HG02623 (cell line): ENCODE results near the gene THEMIS.
"Not testable (repeated sequence)": the region's sequence is repeated elsewhere in the genome, so short reads cannot be mapped to it uniquely, and the experiment has no call there.

Experiments
- ATAC-seq: cut with Tn5 transposase; IDR thresholded peaks from one replicate; pipeline ENCODE4 v1.9.1; 2021; ENCODE audit warnings: moderate library complexity; ENCODE audit not compliant: unreplicated experiment

Gene THEMIS

DNA sequence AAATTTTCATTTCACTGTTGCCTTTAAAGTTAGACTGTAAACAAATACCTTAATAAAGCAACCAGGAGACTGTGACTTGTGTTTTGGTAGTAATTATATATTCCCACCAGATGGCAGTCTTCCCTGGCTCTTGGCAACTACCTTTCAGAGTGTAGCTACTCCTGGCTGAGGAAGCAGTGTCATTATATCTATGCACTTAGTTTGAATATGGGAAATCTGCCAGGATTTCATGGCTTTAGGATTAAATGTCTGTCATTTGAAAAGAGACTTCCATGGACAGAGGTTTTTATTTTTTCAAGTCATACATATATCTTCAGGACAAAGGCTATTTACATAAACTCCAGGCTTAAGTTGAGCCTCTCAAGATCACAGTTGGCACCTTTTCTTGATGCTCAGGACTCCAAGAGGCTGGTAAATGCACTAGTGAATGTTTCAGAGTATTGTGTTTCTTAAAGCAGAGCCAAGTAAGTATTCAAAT, 163.8 kb downstream of the THEMIS start:
- peak; percentile 96 for ATAC-seq

DNA sequence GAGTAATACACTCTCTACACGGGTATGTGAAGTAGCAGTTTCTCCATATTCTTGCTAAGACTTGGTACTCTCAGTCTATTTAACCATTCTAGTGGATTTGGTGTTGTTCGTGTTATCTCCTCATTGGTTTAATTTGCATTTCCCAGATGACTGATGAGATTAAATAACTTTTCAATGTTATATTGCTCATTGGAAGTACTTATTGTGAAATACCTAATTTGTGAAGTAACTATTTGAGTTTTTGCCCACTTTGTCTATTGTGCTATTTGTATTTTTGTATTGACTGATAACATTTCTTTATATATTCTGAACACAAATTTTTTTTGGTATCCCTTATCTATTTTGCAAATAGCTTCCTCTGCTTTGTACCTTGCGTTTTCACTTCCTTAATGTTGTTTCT, 167.9 kb downstream of the THEMIS start:
- no peak for ATAC-seq

DNA sequence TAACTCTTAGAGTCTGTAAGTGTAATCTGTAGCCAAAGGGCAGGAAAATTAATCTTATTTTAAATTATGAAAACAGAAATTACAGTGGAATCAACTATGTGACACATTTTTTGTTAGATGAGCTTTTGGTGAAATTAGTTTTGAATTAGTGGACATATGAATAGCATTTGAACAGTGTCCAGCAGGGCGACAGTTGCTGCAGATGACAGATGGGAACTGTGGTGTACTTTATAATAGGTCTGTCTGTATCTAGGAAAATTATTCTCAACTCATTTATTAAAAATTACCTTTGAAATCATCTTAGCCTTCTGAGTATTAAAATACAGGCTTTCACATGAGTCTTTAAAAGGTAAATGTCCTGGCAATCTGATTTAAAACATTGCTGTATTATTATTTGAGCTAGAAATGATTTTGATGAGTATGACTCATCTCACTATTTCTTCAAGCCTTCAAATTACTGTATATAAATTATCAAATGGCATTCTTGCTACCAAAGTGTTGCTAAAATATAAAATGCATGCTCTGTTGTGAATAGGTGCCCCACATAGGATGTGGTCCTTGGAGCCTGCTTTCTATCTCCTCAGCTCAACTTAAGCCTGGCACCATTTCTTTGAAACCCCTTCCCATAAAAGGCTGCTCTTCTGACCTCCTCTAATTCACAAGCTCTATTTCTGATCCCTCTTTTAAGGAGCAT, 173.5 kb downstream of the THEMIS start:
- ATAC-seq, result no peak

DNA sequence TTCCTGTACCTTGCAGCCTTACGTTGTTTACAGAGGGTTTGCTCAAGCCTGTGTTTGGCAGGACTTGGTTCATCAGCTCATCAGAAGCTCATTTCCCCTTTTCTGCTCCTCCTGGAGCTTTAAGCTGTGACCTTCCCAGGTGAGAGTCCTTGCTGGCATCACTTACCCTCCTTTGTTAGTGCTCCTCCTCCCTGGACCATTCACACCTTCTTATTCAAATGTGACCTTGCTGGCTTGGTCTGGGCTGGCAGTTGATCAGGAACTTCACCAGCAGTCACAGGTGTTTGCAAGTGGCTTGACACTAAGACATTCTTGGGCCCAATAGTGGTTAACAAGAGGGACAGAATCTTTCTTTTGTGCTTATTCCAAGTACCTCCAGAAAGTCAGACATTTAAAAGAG, 175.0 kb downstream of the THEMIS start:
- ATAC-seq, result no peak

DNA sequence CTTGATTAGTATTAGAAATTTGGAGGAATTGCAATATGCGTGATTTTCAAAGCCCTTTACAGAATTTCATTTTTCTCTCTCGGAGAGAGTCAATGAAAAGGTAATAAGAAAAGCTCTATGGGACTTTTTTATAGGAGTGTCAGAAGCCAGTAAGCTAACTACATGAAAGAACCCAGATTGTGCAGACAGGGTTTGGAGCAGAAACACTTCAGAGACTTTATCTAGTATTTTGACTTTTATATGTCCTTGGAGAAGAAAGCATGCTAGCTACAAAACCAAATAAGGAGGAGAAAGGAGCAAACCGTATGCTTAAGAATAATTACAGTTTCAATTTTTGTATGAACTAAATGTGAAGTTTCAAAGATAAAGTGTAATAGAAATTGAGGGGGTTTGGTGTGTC, 182.2 kb downstream of the THEMIS start:
- ATAC-seq, result no peak

DNA sequence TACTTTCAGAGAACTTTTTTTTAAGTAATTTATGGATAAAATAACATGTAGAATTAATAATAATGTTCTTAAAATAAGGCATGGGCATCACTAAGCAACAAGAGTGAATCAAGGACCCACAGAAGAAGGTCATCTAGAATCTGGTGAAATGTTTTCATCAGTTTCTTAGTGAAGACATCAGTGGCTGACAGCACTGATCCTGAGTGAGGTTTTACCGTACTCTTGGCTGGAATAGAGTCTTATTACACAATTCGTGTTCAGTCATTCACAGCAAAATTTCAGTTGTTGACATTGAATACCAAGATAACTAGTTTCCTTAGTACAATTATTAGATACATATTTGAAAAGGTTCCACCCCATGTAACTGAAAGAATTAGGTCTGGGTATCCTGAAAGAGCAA, 183.5 kb downstream of the THEMIS start:
- ATAC-seq, result no peak

DNA sequence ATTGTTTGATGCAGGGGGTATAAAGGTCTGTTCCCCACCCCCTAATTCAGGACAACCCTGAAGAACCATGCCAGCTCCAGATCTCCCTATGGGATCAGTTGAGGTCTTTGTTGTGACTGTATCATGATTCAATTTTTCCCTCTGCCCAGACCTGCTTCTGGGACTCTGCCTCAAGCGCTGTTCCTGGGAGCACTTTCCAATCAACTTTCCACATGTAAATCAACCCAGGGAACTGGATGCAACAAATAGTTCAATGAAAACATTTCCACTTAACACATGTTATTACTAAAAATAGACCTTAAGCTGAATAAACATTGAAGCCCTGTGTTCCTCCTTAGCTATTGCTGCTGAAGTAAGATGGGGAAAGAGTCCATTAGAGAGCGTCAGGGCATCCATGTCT, 184.4 kb downstream of the THEMIS start:
- no peak for ATAC-seq

DNA sequence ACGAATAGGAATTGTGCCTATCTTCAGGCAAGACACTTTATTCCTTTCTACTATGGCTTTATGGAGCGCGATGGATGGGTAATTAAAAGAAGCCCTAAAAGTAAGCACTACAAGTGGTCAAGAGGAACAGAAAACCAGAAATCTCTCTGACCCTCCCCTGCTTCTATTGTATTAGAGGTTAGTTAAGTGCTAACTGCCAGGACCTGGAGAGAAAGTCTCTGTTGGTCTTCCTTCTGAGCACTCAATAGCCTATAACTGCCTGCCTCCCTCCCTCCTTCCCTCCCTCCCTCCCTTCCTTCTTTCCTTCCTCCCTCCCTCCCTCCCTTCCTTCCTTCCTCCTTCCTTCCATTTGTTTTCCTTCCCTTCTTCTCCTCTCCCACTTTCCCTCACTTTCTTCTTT, 190.2 kb downstream of the THEMIS start:
- no peak for ATAC-seq

DNA sequence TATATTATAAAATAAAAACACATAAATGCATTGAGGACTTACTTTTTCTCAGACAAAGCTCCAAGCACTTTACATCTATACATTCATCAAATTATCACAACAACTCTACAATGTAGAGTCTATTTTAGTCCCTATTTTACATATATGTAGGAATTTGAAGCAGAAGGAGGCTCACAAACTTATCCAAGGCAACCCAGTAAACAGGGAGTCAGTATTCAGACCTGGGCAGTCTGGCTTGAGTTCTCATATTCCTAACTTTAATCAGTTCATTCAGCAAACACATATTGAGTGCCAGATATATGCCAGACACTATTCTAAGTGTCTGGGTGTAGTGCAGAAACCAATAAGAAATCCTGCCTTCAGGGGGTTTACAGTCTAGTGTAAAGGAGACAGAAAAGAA, 194.6 kb downstream of the THEMIS start:
- no peak for ATAC-seq

DNA sequence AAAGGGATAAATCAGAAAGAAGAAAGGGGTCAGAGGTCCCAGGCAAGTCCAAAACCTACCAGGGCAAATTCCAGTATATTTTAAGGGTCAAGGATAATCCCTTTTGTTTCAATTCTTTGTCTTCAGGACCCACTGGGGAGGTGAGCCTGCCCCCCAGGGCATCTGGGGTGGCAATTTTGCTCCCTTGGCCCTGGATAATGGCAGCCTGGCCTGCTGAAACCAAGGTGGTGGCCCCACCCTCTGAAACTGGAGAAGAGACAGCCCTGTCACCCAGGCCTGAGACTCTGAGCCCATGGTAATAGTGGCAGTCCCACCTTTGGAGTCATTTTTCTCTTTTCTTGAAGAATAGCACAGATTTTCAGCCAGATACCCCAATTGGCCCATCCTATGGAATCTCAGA, 205.8 kb downstream of the THEMIS start:
- ATAC-seq, result no peak

DNA sequence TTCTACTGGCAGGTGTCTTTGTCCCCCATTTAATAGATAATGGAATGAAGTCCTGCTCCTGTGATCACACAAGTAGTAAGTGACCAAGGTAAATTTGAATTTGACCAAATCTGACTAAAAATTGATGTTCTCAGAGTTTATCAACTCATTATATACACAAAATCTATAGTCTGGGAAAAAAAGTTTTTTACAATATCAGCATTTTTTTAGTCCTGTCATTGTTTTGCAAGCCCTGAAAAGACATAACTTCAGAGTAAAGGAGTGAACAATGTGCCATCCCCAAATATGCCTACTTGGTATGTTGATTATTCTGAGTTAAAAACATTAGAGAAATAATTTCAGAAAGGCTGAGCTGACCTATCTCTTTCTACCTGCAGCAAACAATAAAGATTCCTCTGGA, 209.7 kb downstream of the THEMIS start:
- ATAC-seq, result no peak

DNA sequence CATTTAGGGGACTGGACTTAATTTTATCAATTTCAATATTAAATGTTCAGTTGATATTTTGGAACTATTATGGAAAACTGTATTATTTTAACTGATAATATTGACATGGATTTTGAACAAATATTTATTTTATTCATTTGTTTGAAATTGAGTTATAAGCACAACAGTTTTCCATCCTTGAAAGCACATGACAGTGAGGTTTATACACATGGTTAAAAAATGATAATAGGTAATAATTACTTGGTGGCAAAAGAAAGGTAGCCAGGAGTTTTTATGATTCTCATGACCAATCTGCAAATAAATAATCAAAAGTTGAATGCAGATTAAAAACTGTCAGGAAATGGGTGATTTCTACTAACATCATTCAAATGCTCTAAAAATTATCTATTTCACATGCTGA, 210.3 kb downstream of the THEMIS start:
- no peak for ATAC-seq

DNA sequence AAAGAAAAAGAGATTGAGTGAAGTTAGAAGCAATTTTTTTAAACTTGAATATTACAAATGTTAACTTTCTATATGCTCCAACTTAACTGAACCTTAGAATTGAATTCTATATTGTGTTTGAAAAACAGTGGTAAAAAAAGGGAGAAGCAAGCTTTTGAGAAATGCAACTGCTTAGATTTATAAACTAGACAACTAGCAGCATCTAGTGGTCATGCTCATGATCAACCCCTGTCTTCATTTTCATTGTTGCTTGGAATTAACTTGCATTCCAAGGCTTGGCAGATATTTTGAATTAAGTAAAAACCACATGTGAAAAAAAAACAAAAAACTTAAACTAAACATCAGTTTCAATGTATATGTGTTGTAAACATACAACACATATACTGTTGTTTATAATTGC, 210.8 kb downstream of the THEMIS start:
- no peak for ATAC-seq

DNA sequence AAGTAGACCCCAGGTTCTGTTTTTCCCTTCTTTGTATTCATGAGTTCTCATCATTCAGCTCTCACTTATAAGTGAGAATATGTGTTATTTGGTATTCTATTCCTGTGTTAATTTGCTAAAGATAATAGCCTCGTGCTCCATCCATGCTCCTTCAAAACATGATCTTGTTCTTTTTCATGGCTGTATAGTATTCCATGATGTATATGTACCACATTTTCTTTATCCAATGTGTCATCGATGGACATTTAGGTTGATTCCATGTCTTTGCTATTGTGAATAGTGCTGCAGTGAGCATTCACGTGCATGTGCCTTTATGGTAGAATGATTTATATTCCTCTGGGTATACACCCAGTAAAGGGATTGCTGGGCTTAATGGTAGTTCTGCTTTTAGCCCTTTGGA, 213.4 kb downstream of the THEMIS start:
- not testable (repeated sequence) for ATAC-seq

DNA sequence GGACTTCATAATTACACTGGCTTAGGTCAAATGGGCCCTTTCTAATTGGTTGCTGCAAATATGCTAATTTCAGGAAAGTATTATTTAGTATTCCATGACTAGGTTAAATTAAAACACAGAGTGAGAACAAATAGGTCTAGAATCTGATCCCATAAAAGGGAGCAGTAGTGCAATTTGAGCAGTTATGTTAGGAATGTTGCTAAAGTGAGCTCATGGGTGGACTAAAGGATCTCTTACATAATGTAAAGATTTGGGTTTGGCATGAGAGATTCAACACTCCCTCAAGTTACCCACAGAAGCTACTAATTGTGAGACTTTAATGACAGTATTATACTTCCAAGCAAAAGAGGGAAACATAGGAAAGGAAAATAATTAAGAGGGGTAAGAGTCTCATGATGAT, 214.8 kb downstream of the THEMIS start:
- no peak for ATAC-seq

DNA sequence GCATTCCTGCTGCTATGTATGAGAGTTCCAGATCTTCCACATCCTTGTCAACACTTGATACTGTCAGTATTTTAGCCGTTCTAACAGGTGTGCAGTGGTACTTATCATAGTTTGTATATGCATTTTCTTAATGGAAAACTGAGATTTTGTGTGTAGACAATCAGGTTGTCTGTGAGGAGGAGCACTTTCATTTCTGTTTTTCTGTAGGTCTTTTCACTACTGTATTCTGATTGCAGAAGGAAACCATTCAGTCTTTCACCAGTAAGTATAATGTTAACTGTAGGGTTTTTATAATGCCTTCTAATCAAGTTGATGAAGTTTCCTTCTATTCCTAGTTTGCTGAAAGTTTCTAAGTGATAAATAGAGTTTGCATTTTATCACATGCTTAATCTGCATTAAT, 216.4 kb downstream of the THEMIS start:
- no peak for ATAC-seq
